ENCODE measurements around the gene PRKG1. TPM values are rescaled to one million over a fixed set of nuclear protein-coding genes. Genes with fewer than 3 reads are reported as not detected.

PRKG1 gene
- total RNA-seq, 4 donors from 2014 or later = 0.63 to 4.3 (median 2.1) TPM

GRCh38 chr10:51888263-51888662 is 814.0 kb downstream of the PRKG1 start:
- no peak for TF ChIP-seq CTCF (IDR thresholded peaks at IDR 0.05)
- TF ChIP-seq POLR2A (IDR thresholded peaks at IDR 0.05) = no peak
- DNase-seq (ENCODE audit: low spot score in 2 of 2) = no peak
- H3K4me3 ChIP-seq (ENCODE audit: low read depth, poor library complexity, severe bottlenecking) = no peak overlapping the region
- intact Hi-C loops (cut with DNase I; ENCODE audit: low total_unique reads) = no loop called here

DNA sequence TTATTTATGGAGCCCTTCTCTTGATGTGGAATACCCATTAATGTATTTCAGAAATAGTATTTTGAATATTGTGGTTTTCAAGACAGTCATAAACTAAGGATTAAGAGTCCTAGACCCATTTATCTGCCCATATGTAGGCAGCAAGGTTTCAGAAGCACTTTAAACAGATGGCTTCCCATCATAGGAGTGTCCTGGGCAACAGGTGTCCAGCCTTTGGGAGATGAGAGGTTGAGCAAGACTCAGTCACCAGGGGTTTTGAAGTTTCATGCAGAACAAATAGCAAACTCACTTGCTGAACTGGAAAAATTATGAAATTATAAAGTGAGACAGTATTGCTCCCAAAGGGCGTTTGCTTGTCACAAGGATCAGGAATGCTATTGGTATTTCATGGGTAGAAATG is 818.0 kb downstream of the PRKG1 start:
- H3K4me3 ChIP-seq (ENCODE audit: low read depth, poor library complexity, severe bottlenecking) = no peak overlapping the region
- no peak for TF ChIP-seq CTCF (IDR thresholded peaks at IDR 0.05)
- no peak for TF ChIP-seq POLR2A (IDR thresholded peaks at IDR 0.05)
- 83 to 84% methylated on average over 1 of the region's 1 CpG for WGBS, 2 donors
- intact Hi-C loops (cut with DNase I; ENCODE audit: low total_unique reads) = no loop called here
- DNase-seq (ENCODE audit: low spot score in 2 of 2) = no peak

DNA sequence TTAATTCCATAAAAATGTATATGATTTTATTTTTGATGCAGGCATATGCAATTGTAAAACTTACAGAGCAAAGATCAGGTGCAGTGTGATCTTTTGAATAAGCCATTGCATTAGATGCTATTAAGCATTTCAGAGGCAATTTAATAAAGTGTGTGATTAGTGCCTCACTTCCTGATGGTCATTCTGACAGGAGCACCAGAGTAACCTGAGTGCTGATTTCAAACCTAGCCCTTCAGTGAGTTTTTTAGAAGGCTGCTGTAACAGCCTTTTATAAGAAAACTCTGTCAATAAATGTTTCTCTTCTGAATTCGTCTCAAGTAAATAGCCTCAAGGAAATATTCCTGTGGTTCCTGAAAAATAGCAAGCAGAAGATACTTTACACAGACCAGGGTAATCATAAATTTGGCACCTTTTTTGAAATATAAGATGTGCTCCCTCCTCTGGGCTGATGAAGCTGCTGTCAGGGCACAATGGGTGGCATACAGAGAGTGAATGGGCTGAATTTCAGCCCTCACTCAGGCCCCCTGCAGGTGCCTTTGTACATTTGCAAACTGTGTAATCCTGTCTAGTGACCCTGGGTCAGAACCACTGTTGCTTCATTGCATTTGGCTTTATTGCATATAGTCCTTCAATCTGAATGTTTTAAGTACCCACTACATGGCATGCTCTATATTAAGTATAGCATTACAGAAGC is 818.8 kb downstream of the PRKG1 start:
- TF ChIP-seq POLR2A (IDR thresholded peaks at IDR 0.05) (no peak), CTCF (IDR thresholded peaks at IDR 0.05) (no peak)
- intact Hi-C loops (cut with DNase I; ENCODE audit: low total_unique reads) = no loop called here
- 59 to 63% methylated on average over 1 of the region's 1 CpG for WGBS, 2 donors
- DNase-seq (ENCODE audit: low spot score in 2 of 2) = no peak
- H3K4me3 ChIP-seq (ENCODE audit: low read depth, poor library complexity, severe bottlenecking) = no peak overlapping the region

- peak; percentile 65 to 91 for DNase-seq (ENCODE audit: low spot score in 2 of 2)
- TF ChIP-seq CTCF (IDR thresholded peaks at IDR 0.05) (no peak), POLR2A (IDR thresholded peaks at IDR 0.05) (no peak)
- 49 to 51% methylated on average over 5 of the region's 5 CpGs for WGBS, 2 donors
- intact Hi-C loops (cut with DNase I; ENCODE audit: low total_unique reads) = no loop called here
- H3K4me3 ChIP-seq (ENCODE audit: low read depth, poor library complexity, severe bottlenecking) = no peak overlapping the region
Measured at GRCh38 chr10:51894771-51895578, 820.7 kb downstream of the PRKG1 start.

DNA sequence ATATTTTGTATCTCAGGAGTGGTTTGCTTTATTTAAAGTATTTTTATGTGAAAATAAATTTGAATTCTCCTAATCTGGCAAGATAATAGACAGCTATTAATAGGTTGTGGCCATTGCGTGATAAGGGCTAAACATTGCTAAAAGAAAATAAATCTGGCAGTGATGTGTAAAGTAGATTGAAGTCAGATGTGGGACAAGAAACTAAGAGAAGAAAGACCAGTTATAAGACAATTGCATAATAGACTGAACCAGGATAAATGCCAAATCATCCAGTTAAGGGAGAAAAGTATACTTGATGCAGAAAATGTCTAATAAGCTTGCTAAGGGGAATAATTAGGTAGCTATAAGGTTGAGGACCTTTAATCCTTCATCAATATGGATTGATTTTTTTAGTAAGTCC is 822.6 kb downstream of the PRKG1 start:
- intact Hi-C loops (cut with DNase I; ENCODE audit: low total_unique reads) = no loop called here
- no peak overlapping the region for H3K4me3 ChIP-seq (ENCODE audit: low read depth, poor library complexity, severe bottlenecking)
- no peak for DNase-seq (ENCODE audit: low spot score in 2 of 2)
- TF ChIP-seq CTCF (IDR thresholded peaks at IDR 0.05) (no peak), POLR2A (IDR thresholded peaks at IDR 0.05) (no peak)
- 38% methylated on average over 1 of the region's 1 CpG for WGBS, 2 donors
